Measurements from ENCODE around the gene RASGRP2. TPM values are rescaled to one million over a fixed set of nuclear protein-coding genes. Genes with fewer than 3 reads are reported as not detected.

The RASGRP2 gene
- total RNA-seq, 1 experiment from 2014 or later: 26.9 TPM

- Histone ChIP-seq H2AK5ac (ENCODE audit: insufficient read length, low read length) (no peak overlapping the region), H3K9ac (ENCODE audit: extremely low read depth, insufficient read length, low read length) (no peak overlapping the region), H4K20me1 (ENCODE audit: control insufficient read depth, insufficient read depth, insufficient read length) (no peaks in the 10 kb centered on the region), H2BK5ac (ENCODE audit: insufficient read length, low read length) (no peak overlapping the region), H4K91ac (ENCODE audit: insufficient read length, low read depth, low read length) (no peak overlapping the region), H4K5ac (ENCODE audit: insufficient read length, low read depth, low read length) (no peak overlapping the region), H3K79me2 (ENCODE audit: insufficient read depth, low read length) (no peaks in the 10 kb centered on the region), H3K79me1 (ENCODE audit: insufficient read depth, low read depth, low read length, poor library complexity, severe bottlenecking) (no peaks in the 10 kb centered on the region), H2BK15ac (ENCODE audit: low read depth, low read length) (no peak overlapping the region), H2BK12ac (ENCODE audit: insufficient read length, low read depth, low read length) (no peak overlapping the region), H3K27me3 (ENCODE audit: insufficient read depth, low read length) (no peaks in the 10 kb centered on the region), H3K27ac (ENCODE audit: insufficient read length, low read depth, low read length) (no peak overlapping the region), H3K56ac (ENCODE audit: insufficient read length, low read depth, low read length) (no peak overlapping the region), H2BK120ac (ENCODE audit: low read depth, low read length, poor library complexity, severe bottlenecking) (no peak overlapping the region), H2AFZ (ENCODE audit: low read length) (no peak overlapping the region), H2BK20ac (ENCODE audit: low read depth, low read length, poor library complexity, severe bottlenecking) (no peak overlapping the region), H3K14ac (ENCODE audit: insufficient read depth, low read length) (no peak overlapping the region), H4K8ac (replicated peaks; ENCODE audit: insufficient read length, low read depth, low read length) (no peak overlapping the region), H3T11ph (ENCODE audit: low read length) (no peak overlapping the region), H3K4ac (ENCODE audit: low read depth, low read length) (no peak overlapping the region), H3K23me2 (ENCODE audit: insufficient read length, low read depth, low read length, poor library complexity, severe bottlenecking) (no peaks in the 10 kb centered on the region), H3K18ac (ENCODE audit: insufficient read length, low read depth, low read length) (no peak overlapping the region), H3K4me2 (ENCODE audit: insufficient read depth, insufficient read length, low read length) (no peak overlapping the region), H3K23ac (ENCODE audit: insufficient read length, low read depth, low read length) (no peak overlapping the region), H3K9me3 (ENCODE audit: control insufficient read depth, low read depth, low read length) (no peaks in the 10 kb centered on the region), H3K4me1 (ENCODE audit: insufficient read depth, low read length) (no peaks in the 10 kb centered on the region)
- no peak overlapping the region; a peak in 1 of 7 replicates for H3K27ac Mint-ChIP-seq
- H3K9me3 Mint-ChIP-seq: no peaks in the 10 kb centered on the region
- H3K36me3 Mint-ChIP-seq (ENCODE audit: insufficient read depth in 1 of 3, low read depth in 3 of 3): peaks cover 0 to 6% (median 2%) of the 10 kb centered on the region in 3 experiments; a peak in 2 of 7 replicates
- TF ChIP-seq CTCF (conservative IDR thresholded peaks at IDR 0.05): peak; percentile 87
- no CpG with 5 or more reads among the region's 15 CpGs for WGBS (ENCODE audit: extremely low coverage, insufficient read length, low lambda C conversion rate)
- DNase-seq: peak; percentile 76
- H3K4me3 Mint-ChIP-seq: no peak overlapping the region
- H3K4me1 Mint-ChIP-seq: 0 out of 4 replicates have a peak, but pooled peaks cover 0 to 2% of the 10 kb centered on the region in 2 experiments
- no peaks in the 10 kb centered on the region for H3K27me3 Mint-ChIP-seq (ENCODE audit: low read depth)
Observed at GRCh38 chr11:64787526-64788320, 43.8 kb upstream of the RASGRP2 start.
